ENCODE results near the gene SHROOM3. TPM values are rescaled to one million over a fixed set of nuclear protein-coding genes. Genes with fewer than 3 reads are reported as not detected.

Gene SHROOM3
- total RNA-seq, 1 donor from 2014 or later, result 45.1 TPM

- Histone ChIP-seq H3K36me3 (ENCODE audit: control insufficient read depth, insufficient read depth, low read length) (no peaks in the 10 kb centered on the region), H3K27me3 (ENCODE audit: control insufficient read depth, insufficient read depth, low read length) (no peaks in the 10 kb centered on the region), H3K4me3 (ENCODE audit: low read depth, low read length) (no peak overlapping the region)
- TF ChIP-seq CTCF (IDR thresholded peaks at IDR 0.05; ENCODE audit: insufficient read depth, low read length, poor library complexity, severe bottlenecking), result no peak
- DNase-seq (ENCODE audit: low read depth), result no peak
Observed at GRCh38 chr4:76732246-76732645, 297.2 kb downstream of the SHROOM3 start.

GRCh38 chr4:76733068-76733771 lies 298.2 kb downstream of the SHROOM3 start:
- Histone ChIP-seq H3K27me3 (ENCODE audit: control insufficient read depth, insufficient read depth, low read length) (no peaks in the 10 kb centered on the region), H3K36me3 (ENCODE audit: control insufficient read depth, insufficient read depth, low read length) (no peaks in the 10 kb centered on the region), H3K4me3 (ENCODE audit: low read depth, low read length) (no peak overlapping the region)
- DNase-seq (ENCODE audit: low read depth), result no peak
- peak; percentile 45 for TF ChIP-seq CTCF (IDR thresholded peaks at IDR 0.05; ENCODE audit: insufficient read depth, low read length, poor library complexity, severe bottlenecking)

GRCh38 chr4:76736414-76736813 lies 301.4 kb downstream of the SHROOM3 start:
- H3K36me3 ChIP-seq (ENCODE audit: control insufficient read depth, insufficient read depth, low read length), result peaks cover 2% of the 10 kb centered on the region
- no peak for DNase-seq (ENCODE audit: low read depth)
- TF ChIP-seq CTCF (IDR thresholded peaks at IDR 0.05; ENCODE audit: insufficient read depth, low read length, poor library complexity, severe bottlenecking), result no peak
- no peak overlapping the region for H3K4me3 ChIP-seq (ENCODE audit: low read depth, low read length)
- H3K27me3 ChIP-seq (ENCODE audit: control insufficient read depth, insufficient read depth, low read length), result no peaks in the 10 kb centered on the region

- no peak for TF ChIP-seq CTCF (IDR thresholded peaks at IDR 0.05; ENCODE audit: insufficient read depth, low read length, poor library complexity, severe bottlenecking)
- no peak for DNase-seq (ENCODE audit: low read depth)
- H3K27me3 ChIP-seq (ENCODE audit: control insufficient read depth, insufficient read depth, low read length), result no peaks in the 10 kb centered on the region
- H3K36me3 ChIP-seq (ENCODE audit: control insufficient read depth, insufficient read depth, low read length), result peaks cover 2% of the 10 kb centered on the region
- H3K4me3 ChIP-seq (ENCODE audit: low read depth, low read length), result no peak overlapping the region
Observed at GRCh38 chr4:76737180-76737579, 302.2 kb downstream of the SHROOM3 start.

GRCh38 chr4:76737771-76738085 lies 302.7 kb downstream of the SHROOM3 start:
- DNase-seq (ENCODE audit: low read depth), result no peak

More at GRCh38 chr4:76737771-76738085, 302.7 kb downstream of the SHROOM3 start:
- TF ChIP-seq CTCF (IDR thresholded peaks at IDR 0.05; ENCODE audit: insufficient read depth, low read length, poor library complexity, severe bottlenecking), result no peak
- no peak overlapping the region for H3K4me3 ChIP-seq (ENCODE audit: low read depth, low read length)
- H3K27me3 ChIP-seq (ENCODE audit: control insufficient read depth, insufficient read depth, low read length), result no peaks in the 10 kb centered on the region
- peaks cover 2% of the 10 kb centered on the region for H3K36me3 ChIP-seq (ENCODE audit: control insufficient read depth, insufficient read depth, low read length)

Measured in kidney epithelial cell (primary cell).